ENCODE measurements around the gene CDC34. TPM values are rescaled to one million over a fixed set of nuclear protein-coding genes. Genes with fewer than 3 reads are reported as not detected.

The CDC34 gene
- total and polyA plus RNA-seq, 4 donors, result 19.2 to 83.8 (median 41.7) TPM

DNA sequence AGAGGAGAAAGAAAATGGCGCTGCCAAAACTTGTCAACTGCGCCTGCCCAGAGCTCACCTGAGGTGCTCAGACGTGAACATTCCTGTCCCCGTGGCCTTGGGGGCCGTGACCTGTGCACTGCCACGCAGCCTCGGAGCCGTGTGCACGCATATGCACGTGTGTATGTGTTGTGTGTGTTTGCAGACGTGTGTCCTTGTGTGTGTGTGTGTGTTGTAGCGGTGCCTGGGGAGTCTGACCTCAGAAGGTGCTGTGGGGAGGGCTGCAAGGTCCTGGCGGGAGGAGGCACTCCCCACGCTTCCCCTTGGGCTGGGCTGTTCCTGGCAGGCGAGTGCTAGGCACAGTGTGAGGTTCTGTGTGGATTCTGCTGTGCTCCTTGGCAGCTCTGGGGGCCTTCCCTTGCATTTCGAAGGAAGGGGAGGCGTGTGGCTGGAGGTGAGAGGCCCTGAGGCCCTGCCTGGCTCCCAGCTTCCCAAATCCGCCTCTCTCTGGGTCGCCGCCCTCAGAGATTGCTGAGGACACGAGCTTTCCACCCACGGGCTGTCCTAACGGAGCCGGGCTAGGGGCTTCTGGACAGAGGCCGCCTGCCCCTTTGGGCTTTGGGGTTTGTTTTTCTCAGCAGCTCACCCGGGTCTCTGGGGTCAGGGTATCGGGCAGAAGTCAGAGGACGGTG is 45.3 kb downstream of the CDC34 start:
- Histone ChIP-seq H3K9me3 (ENCODE audit: control insufficient read depth in 4 of 4, low read length in 3 of 4) (no peaks in the 10 kb centered on the region), H3K27me3 (ENCODE audit: control insufficient read depth in 4 of 4, insufficient read depth in 4 of 4, low read length in 3 of 4) (no peaks in the 10 kb centered on the region), H3K27ac (ENCODE audit: low read depth in 1 of 2, low read length in 2 of 2) (no peak overlapping the region), H3K4me3 (ENCODE audit: low read depth in 1 of 3, low read length in 3 of 3) (no peak overlapping the region), H3K36me3 (ENCODE audit: control insufficient read depth in 4 of 4, insufficient read depth in 3 of 4, low read depth in 1 of 4, low read length in 3 of 4) (peaks cover 6 to 17% (median 11%) of the 10 kb centered on the region in 4 donors), H3K4me1 (ENCODE audit: control insufficient read depth in 4 of 4, insufficient read depth in 4 of 4, low read length in 3 of 4) (peaks cover 23 to 30% (median 26%) of the 10 kb centered on the region in 4 donors), H3K9ac (ENCODE audit: low read depth in 1 of 2, low read length in 2 of 2) (no peak overlapping the region)
- WGBS, result 91% methylated on average over 28 of the region's 28 CpGs
- no peak for DNase-seq (ENCODE audit: low spot score)
- TF ChIP-seq JUND (IDR thresholded peaks at IDR 0.05) (no peak), CTCF (IDR thresholded peaks at IDR 0.05; ENCODE audit: low read depth, low read length, missing input control) (no peak), YY1 (IDR thresholded peaks at IDR 0.05) (no peak), ATF3 (IDR thresholded peaks at IDR 0.05) (no peak), RAD21 (IDR thresholded peaks at IDR 0.05) (no peak), FOXA2 (IDR thresholded peaks at IDR 0.05) (no peak), SP1 (IDR thresholded peaks at IDR 0.05) (no peak)

- no peak overlapping the region for H3K27ac ChIP-seq (ENCODE audit: low read depth in 1 of 2, low read length in 2 of 2)
- TF ChIP-seq GABPA (IDR thresholded peaks at IDR 0.05 in 1 of 2, conservative IDR thresholded peaks at IDR 0.05 in 1 of 2) (no peak), FOXA1 (IDR thresholded peaks at IDR 0.05) (no peak), ATF3 (IDR thresholded peaks at IDR 0.05) (no peak), HNF4G (IDR thresholded peaks at IDR 0.05) (no peak), CTCF (IDR thresholded peaks at IDR 0.05; ENCODE audit: low read depth, low read length, missing input control) (no peak)
- H3K36me3 ChIP-seq (ENCODE audit: control insufficient read depth in 4 of 4, insufficient read depth in 3 of 4, low read depth in 1 of 4, low read length in 3 of 4), result peaks cover 9 to 22% (median 13%) of the 10 kb centered on the region in 4 donors
- H3K9me3 ChIP-seq (ENCODE audit: control insufficient read depth in 4 of 4, low read length in 3 of 4), result no peaks in the 10 kb centered on the region
- no peak overlapping the region for H3K4me3 ChIP-seq (ENCODE audit: low read depth in 1 of 3, low read length in 3 of 3)
- H3K4me1 ChIP-seq (ENCODE audit: control insufficient read depth in 4 of 4, insufficient read depth in 4 of 4, low read length in 3 of 4), result peaks cover 23 to 30% (median 26%) of the 10 kb centered on the region in 4 donors
- no peaks in the 10 kb centered on the region for H3K27me3 ChIP-seq (ENCODE audit: control insufficient read depth in 4 of 4, insufficient read depth in 4 of 4, low read length in 3 of 4)
- no peak overlapping the region for H3K9ac ChIP-seq (ENCODE audit: low read depth in 1 of 2, low read length in 2 of 2)
- no peak for DNase-seq (ENCODE audit: low spot score)
- WGBS, result 95% methylated on average over 66 of the region's 66 CpGs
These were observed 46.2 kb downstream of the CDC34 start for GRCh38 chr19:577439-578392.

Measured in liver (tissue), 9 donors.